ENCODE measurements around the gene ARPC1B.
A peak's percentile ranks its signal among the peaks of the same experiment; 100 is the strongest.
"Not testable (repeated sequence)": the region's sequence is repeated elsewhere in the genome, so short reads cannot be mapped to it uniquely, and the experiment has no call there.

The ARPC1B gene

GRCh38 chr7:99418260-99418659 lies 43.7 kb downstream of the ARPC1B start:
- DNase-seq = no peak

GRCh38 chr7:99419323-99420021 lies 44.9 kb downstream of the ARPC1B start:
- no peak for DNase-seq

GRCh38 chr7:99420213-99420612 lies 45.7 kb downstream of the ARPC1B start:
- no peak for DNase-seq

DNA sequence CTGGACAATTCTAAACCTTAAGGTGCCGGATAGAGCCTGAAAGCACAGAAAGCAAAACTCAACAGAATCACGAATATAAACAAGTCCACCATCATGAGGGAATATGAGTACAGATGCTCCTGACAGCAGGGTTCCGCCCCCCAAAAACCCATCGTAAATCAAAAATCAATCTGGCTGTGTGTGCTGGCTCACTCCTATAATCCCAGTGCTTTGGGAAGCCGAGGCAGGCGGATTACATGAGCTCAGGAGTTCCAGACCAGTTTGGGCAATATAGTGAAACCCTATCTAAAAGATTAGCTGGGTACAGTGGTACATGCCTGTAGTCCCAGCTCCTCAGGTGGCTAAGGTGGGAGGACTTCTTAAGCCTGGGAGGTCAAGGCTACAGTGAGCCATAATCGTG lies 46.5 kb downstream of the ARPC1B start:
- no peak for DNase-seq

DNA sequence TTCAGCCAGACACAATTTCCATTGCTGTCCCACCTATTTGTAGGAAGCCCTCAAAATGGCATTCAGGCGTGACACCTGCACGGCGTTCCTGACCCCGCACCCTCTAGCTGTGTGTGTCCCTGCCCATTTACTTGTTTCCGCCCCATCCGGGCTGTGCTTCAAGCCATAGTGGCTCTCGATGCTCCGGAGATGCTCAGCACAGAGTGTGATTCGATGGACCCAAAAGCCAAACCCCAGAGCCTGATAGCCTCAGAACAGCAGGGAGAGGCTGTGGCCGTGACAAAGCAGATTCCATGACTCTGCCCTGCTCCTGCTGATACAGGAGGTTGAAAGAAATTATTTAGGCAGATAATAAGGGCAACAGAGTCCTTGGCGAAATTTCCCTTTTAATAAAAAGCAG lies 47.7 kb downstream of the ARPC1B start:
- no peak for DNase-seq

DNA sequence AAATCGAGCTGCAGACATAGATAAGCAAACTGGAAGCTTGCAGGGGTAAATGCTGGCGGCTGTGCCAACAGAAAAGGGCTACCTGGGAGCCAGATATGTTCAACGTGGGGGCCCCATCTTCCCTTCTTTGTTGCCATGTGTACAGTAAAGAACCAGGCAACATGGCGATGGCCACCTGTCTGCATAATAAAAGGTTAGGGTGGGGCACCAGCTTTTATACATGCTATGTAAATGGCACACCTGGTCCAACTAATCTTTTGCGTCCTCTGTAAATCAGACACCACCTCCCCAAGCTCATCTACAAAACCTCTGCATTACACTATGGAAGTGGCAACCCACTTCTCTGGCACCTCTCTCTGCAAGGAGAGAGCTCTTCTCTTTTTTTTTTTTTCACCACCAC lies 48.1 kb downstream of the ARPC1B start:
- peak; percentile 15 for DNase-seq

- no peak for DNase-seq
These were observed 50.6 kb downstream of the ARPC1B start for GRCh38 chr7:99424932-99425730.

DNA sequence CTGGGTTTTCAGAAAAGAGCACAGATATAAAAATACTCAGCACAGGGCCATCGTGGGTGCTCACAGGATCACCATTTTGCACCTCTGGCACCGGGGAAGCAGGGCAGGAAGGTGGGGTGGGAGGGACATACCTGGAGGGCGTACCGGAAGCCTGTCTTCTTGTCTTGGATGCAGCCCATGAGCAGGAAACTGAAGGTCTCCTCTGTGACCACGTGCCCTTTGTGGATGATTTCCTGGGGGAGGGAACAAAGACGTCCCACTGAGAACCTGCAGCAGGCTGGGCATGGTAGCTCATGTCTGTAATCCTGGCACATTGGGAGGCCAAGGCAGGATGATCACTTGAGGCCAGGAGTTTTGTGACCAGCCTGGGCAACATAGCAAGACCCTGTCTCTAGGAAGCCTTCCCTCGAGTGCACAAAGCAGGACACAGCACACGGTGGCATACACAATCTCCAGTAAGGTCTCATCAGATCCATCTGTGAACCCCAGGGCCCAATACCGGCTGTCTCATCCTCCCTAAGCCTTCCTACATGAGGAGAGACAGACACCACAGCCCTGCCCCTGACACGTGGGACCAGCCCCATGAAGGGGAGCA lies 54.5 kb downstream of the ARPC1B start:
- DNase-seq = no peak

DNA sequence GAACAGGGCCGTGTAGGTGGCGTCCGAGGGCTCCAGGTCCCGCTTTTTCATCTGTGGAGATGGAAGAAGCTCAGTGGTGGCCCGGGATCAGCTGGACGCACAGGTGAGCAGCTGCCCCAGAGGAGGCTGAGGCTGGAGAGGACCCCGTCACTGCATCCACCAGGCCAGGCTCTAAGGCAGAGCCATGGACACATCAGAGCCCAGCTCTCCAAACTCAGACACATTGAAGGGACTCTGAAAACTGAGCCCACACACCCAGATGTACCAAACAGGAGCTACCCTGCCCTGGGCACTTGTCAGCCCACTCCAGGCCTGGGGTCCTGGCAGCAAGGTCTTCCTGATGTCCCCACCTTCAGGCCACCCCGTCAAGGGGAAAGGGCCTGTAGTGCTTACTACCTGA lies 55.2 kb downstream of the ARPC1B start:
- no peak for DNase-seq

DNA sequence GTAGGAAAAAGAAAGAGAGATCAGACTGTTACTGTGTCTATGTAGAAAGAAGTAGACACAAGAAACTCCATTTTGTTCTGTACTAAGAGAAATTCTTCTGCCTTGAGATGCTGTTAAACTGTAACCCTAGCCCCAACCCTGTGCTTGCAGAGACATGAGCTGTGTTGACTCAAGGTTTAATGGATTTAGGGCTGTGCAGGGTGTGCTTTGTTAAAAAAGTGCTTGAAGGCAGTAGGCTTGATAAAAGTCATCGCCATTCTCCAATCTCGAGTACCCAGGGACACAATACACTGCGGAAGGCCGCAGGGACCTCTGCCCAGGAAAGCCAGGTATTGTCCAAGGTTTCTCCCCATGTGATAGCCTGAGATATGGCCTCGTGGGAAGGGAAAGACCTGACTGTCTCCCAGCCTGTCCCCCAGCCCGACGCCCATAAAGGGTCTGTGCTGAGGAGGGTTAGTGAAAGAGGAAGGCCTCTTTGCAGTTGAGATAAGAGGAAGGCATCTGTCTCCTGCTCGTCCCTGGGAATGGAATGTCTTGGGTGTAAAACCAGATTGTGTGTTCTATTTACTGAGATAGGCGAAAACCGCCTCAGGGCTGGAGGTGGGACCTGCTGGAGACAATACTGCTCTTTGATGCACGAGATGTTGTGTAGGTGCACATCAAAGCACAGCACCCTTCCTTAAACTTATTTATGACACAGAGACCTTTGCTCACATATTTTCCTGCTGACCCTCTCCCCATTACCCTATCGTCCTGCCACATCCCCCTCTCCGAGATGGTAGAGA lies 57.4 kb downstream of the ARPC1B start:
- DNase-seq = not testable (repeated sequence)

DNA sequence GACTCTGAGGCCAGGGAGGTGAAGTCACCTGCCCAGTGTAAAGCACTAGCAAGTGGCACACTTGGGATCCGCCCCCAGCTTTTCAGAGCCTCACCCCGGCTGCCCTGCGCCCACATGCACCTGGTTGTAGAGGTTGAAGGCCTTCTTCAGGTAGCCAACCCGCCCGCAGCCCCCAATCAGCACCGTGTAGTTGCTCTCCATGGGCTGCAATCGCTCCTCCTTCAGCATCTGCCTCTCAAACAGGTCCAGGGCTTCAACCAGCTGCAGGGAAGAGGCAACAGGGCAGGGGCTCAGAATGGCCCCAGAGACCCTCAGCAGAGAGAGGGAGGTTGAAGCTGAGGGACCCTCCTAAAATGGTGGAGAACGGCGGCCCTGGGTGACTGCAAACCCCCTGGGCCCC lies 58.6 kb downstream of the ARPC1B start:
- no peak for DNase-seq

GRCh38 chr7:99437946-99438572 lies 63.5 kb downstream of the ARPC1B start:
- no peak for DNase-seq

DNA sequence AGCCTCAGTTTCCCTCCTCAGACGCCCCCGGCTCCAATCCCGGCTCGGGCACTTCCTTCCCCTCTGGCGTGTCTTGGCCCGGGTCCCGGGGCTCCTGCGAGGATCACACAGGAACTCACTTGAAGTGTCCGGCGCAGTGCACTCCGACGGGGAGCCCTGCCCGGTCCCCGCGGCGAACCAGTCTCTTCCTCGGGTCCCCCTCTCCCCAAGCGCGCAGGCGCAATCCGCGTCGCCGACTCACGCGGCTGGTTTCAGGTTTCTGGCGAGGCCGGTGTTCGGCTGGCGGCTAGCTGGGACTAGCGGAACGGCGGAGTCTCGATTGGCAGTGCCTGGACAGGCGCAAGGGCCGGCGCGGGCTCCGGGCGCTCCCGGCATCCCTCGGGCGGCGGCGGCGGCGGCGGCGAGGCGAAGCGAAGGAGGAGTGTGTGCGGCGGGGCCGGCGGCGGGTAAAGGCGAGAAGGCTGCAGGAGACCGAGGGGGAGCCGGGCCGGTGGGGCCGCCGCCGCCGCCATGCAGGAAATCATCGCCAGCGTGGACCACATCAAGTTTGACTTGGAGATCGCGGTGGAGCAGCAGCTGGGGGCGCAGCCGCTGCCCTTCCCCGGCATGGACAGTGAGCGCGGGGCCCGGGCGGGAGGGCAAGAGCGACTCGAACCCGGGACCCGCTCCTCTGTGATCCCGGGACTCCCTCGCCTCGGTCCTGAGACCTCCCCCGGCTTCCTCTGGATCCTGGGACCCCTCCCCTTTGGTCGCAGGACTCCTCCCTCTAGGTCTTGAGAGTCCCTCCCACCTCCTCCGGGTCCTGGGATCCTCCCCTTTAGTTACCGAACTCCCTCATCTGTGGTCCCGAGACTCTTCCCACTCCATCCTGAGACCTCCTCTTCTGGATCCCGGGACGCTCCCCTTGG lies 64.3 kb downstream of the ARPC1B start, which contains the start of the genes CPSF4 and PTCD1:
Gene CPSF4, plus strand, starts transcription at position 371 of the 908 bp plus-strand sequence. Its CDS starts 140 bp downstream, at position 511.
Gene PTCD1, minus strand, starts transcription at position 226 of the 908 bp plus-strand sequence. CDS start 3,556 bp downstream, outside the sequence.
- peak; percentile 81 for DNase-seq

DNA sequence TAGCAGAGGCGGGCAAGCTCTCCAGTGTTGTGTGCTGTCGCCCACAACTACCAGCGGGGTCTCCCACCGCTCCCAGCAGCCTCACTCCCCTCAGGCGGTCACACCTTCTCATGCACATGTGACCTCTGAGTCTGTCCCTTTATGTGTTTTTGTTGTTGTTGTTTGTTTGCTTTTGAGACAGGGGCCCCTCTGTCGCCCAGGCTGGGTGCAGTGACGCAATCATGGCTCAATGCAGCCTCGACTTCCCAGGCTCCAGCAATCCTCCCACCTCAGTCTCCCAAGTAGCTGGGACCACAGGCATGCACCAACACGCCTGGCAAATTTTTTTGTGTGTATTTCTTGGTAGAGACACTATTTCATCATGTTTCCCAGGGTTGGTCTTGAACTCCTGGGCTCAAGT lies 65.7 kb downstream of the ARPC1B start:
- DNase-seq = no peak
